SK-MEL-5 (cell line): Measurements from ENCODE around the gene CRIP1. TPM values are rescaled to one million over a fixed set of nuclear protein-coding genes. Genes with fewer than 3 reads are reported as not detected.

Experiments
- DNase-seq: peaks from one replicate; pipeline ENCODE4 v3.0.0-alpha.2; 2016; ENCODE audit warnings: low read depth, low spot score
- in situ Hi-C: cut with HindIII; loops from 2 replicates; pipeline ENCODE4 v1.10.0; 2016; ENCODE audit warnings: low sequenced_read_pairs, high pct_unique_total_duplicates, low pct_unique_long_range_greater_than_20kb
- total RNA-seq: library from RNA; depleted of rRNA; stranded (reverse); fragments of >200 nt; shearing (Covaris generic); gene quantifications from 2 replicates; pipeline ENCODE4 v1.2.3, GENCODE V29; 2014; rRNA removed

The CRIP1 gene
- total RNA-seq, 1 experiment from 2014 or later = not detected

DNA sequence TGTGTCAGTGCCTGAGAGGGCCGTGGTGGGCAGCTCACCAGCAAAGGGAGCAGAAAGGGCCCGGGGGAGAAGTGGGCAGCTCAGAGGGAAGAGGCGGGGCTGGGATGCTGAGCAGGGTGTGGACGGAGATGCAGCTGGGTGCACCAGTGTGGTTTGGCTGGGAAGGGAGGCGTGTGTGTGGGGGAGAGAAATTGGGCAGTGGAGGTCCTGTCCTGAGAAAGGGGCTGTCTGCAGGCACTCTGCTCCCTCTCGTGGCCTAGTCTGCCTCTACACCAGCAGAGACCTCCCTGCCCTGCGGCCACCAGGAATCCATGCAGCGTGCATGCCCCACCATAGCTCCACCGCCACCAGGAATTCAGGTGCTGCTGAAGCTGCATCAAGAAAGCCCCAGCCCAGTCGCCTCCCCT is 46.1 kb downstream of the CRIP1 start:
- peak; percentile 70 for DNase-seq
- in situ Hi-C loops = no loop called here

DNA sequence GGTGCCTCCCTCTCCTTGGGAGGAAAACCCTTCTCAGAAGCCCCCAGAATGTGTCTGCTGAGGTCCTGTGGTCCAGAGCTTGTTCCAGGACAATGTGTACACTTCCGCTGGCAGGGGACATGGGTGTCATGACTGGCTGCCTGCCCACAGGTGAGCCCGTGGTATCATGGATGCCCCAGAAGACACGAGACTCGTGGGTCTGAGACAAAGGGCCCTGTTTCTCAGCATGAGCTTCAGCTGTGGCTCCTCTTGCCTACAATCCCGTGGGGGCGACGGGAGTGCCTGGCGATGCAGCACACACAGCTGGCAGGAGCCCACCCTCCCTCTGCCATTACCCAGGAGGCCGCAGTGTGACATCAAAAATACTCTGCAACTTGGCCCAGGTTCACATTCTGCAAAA is 46.7 kb downstream of the CRIP1 start:
- in situ Hi-C loops = no loop called here
- DNase-seq = no peak

DNA sequence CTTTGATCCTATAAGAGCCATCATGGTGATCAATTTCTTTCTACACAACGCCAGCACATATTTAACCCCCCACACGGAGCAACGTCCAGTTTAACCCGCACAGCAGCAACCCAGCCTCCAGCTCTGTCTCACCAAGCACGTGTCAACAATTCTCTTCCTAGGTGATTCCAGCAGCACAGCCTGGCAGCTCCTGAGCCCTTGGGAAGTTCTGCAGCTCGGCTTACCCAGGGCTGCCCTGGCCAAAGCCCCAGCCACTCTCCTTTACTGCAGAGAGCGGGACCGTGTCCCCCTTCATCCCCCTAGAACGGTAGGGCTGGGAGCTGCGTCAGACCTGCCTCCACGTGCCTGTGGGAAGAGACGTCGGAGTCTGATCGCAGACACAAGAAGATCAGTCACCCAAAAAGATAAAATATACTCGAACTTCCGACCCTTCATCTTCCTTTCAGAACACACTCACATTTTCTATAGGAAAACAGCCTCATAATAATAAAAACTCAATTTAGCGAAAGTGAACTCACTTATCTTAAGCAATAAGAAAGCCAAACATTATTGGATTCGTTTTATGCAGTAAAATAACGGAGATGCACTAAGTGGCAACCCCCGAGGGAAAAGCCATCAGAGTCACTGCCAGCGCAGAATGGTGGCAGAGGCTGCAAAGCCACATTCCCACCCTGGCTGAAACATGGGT is 47.3 kb downstream of the CRIP1 start:
- in situ Hi-C loops = no loop called here
- no peak for DNase-seq

DNA sequence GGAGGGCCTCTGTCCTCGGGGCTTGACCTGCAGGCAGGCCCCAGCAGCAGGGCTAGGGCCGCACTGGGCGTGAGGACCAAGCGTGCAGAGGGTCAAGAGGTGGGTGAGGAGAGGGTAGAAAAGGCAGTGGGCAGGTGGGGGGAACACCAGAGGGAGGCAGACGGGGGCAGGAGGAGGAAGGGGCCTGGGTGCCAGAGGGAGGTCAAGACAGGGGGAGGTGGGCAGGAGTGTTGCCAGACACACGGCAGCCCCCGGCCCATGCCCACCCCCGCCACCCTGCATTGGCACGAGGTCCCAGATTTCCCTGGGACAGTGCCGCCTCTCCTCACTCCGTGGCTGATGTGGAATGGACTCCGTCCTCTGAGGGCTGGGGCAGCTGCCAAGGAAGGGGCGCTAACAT is 47.9 kb downstream of the CRIP1 start:
- in situ Hi-C loops = no loop called here
- DNase-seq = no peak

DNA sequence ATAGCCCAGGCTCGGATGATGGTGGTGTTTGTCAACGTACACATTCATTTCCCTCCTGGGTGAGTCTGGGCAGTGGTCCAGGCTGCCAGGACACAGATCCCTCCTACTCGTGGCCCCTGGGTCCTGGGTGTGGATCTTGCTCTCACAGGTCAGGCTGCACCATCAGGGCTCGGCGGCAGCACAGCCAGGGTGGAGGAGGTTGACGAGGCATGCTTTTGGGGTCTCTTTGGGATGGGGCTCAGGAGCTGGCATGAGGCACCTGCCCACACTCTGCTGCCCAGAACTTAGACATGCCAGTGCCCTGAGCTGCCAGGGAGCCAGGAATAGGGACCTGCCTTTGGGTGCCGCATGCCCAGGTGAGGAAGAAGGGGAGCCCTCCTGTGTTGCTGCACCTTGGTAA is 49.4 kb downstream of the CRIP1 start:
- in situ Hi-C loops = no loop called here

DNA sequence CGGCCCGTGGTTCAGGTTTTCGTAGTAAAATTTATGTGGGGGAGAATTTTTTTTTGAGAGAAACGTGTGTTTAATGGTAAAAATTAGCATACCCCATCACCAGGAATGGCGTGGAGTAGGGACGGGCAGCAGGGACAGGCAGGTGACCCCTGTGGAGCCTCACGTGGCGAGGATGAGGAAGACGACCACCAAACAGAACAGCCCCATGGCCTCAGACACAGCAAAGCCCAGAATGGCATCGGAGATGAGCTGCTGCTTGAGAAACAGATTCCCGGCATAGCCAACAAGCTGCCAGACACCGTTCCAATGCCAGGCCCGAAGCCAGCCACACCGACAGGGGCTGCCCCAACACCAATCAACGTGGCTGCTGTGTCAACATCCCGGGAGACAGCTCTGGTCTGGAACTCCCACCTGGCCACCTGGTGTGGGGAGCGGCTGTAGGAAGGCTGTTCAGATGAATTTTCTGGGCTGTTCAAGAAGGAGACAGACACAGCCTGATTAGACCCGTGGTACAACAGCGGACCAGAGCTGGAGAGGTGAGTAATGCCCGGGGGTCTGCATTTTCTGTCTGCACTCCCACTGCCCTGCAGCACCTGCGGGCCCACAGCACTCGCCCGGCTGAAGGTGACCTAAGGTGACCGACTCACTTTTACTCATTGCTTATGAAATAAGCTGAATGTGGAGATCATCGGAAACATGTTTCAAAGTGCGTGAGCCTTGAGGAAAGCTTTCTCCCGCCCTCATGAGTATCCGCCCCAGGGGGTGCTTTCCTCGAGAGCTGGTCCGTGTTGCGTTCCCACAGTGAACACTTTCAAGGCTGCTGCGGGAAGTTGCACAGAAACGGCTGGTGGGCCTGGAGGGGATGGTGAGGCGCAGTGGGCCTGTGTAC is 50.2 kb downstream of the CRIP1 start:
- in situ Hi-C loops = no loop called here
- no peak for DNase-seq

More for the DNA sequence above, 49.4 kb downstream of the CRIP1 start:
- no peak for DNase-seq

DNA sequence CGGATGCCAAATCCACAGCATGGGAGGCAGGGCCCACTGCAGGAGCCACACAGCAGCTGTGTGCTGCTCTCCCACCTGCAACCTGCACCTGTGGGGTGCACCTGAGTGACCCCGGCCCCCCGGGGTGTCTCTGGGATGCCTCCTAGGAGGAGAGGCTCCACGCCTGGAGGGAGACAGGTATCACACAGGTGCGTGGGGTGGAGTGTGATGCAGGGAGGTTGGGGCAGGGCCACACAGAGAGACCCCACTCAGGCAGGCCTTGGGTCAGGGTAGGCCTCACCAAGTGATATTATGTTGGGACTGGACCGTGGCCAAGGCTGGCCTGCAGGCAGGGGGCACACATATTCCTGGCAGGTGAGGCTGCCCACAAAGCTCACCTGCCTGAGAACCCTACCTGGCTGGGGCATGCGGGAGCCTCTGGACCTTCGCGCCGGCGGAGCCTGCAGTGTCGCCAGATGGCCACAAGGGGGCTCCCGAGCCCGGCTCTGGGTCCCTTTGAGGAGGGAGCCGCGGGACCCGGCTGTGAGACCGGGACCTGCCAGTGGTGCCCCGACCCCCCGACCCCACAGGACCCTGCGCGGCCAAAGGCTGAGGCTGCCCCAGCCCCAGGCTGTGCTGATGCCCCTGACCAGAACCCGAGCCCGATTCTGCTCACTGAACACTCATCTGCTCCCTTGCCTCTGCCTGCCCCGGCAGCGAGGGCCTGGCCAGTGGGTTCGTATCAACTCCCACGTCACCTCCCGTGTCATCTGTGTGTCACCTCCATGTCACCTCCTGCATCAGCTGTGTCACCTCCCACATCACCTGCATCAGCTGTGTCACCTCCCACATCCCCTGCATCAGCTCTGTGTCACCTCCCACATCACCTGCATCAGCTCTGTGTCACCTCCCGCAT is 51.1 kb downstream of the CRIP1 start:
- peak; percentile 41 for DNase-seq
- in situ Hi-C loops = no loop called here

Other genes with a start within 250 kb of the CRIP1 start
- gene BTBD6, start 238.4 kb upstream of the CRIP1 start, total RNA-seq = 35.1 and 38.2 TPM in 2 replicates
- gene BRF1, start 185.9 kb upstream of the CRIP1 start, total RNA-seq = 22.7 and 23.4 TPM in 2 replicates
- gene PACS2, start 172.1 kb upstream of the CRIP1 start, total RNA-seq = 26.0 and 32.3 TPM in 2 replicates
- 0.26 and 0.32 TPM in 2 replicates for gene TEX22, start 88.3 kb upstream of the CRIP1 start, total RNA-seq
- 36.3 and 43.5 TPM in 2 replicates for gene MTA1, start 67.1 kb upstream of the CRIP1 start, total RNA-seq
- gene CRIP2, start 12.1 kb upstream of the CRIP1 start, total RNA-seq = 0.80 and 0.87 TPM in 2 replicates
- 15.1 and 18.6 TPM in 2 replicates for gene TEDC1, start 4.4 kb downstream of the CRIP1 start, total RNA-seq
- gene TMEM121, start 39.7 kb downstream of the CRIP1 start, total RNA-seq = 16.3 and 17.8 TPM in 2 replicates